ENCODE measurements around the gene LAMTOR1. TPM values are rescaled to one million over a fixed set of nuclear protein-coding genes. Genes with fewer than 3 reads are reported as not detected.

Gene LAMTOR1
- total and polyA plus RNA-seq, 5 donors from 2014 or later: 48.5 to 116 (median 101) TPM

- Mint-ChIP-seq H3K9me3 (no peaks in the 10 kb centered on the region), H3K27me3 (peaks cover 20% of the 10 kb centered on the region), H3K36me3 (no peaks in the 10 kb centered on the region), H3K4me3 (no peak overlapping the region), H3K27ac (no peak overlapping the region), H3K4me1 (peaks cover 0 to 25% (median 17%) of the 10 kb centered on the region in 4 donors)
- DNase-seq (no peak), ATAC-seq (ENCODE audit: low read depth in 2 of 2) (no peak)
- Histone ChIP-seq H3K4me3 (ENCODE audit: low read depth, low read length) (no peak overlapping the region), H3K27ac (ENCODE audit: insufficient read depth, low read length, poor library complexity, severe bottlenecking) (no peak overlapping the region), H3K4me1 (ENCODE audit: control insufficient read depth, insufficient read depth, low read length, poor library complexity, severe bottlenecking) (peaks cover 18% of the 10 kb centered on the region), H3K36me3 (ENCODE audit: control insufficient read depth, insufficient read depth, low read length) (no peaks in the 10 kb centered on the region), H3K9me3 (ENCODE audit: control insufficient read depth in 2 of 2, low read length in 2 of 2) (no peaks in the 10 kb centered on the region), H3K27me3 (ENCODE audit: control insufficient read depth, insufficient read depth, low read length) (no peaks in the 10 kb centered on the region)
These were observed 13.1 kb upstream of the LAMTOR1 start for GRCh38 chr11:72116019-72116755.

DNA sequence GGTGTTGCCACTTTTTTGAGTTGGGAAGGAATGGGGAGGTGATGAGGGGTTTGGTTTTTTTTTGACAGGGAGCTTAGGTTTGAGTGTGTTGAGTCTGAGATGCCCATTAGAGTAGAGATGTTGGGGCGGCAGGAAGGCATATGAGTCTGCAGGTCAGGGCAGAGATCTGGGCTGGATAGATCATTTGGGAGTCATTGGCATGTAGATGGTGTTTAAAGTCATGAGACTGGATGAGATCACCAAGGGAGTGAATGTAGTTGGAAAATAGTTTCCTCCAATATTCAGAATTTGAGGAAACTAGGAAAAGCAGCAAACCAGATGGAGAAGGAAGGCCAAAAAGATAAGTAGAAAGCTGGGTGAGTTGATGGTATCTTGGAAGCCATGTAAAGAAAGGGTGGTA is 11.5 kb upstream of the LAMTOR1 start:
- peaks cover 0 to 30% (median 20%) of the 10 kb centered on the region in 4 donors for H3K4me1 Mint-ChIP-seq
- H3K4me1 ChIP-seq (ENCODE audit: control insufficient read depth, insufficient read depth, low read length, poor library complexity, severe bottlenecking): peaks cover 19% of the 10 kb centered on the region
- H3K9me3 Mint-ChIP-seq: no peaks in the 10 kb centered on the region
- H3K36me3 Mint-ChIP-seq: peaks cover 7% of the 10 kb centered on the region
- H3K27me3 ChIP-seq (ENCODE audit: control insufficient read depth, insufficient read depth, low read length): no peaks in the 10 kb centered on the region
- peak overlapping the region; percentile 22 to 63 (median 39) for H3K27ac Mint-ChIP-seq
- no peak overlapping the region for H3K27ac ChIP-seq (ENCODE audit: insufficient read depth, low read length, poor library complexity, severe bottlenecking)
- H3K4me3 Mint-ChIP-seq: no peak overlapping the region
- H3K36me3 ChIP-seq (ENCODE audit: control insufficient read depth, insufficient read depth, low read length): peaks cover 1% of the 10 kb centered on the region
- no peaks in the 10 kb centered on the region for H3K9me3 ChIP-seq (ENCODE audit: control insufficient read depth in 2 of 2, low read length in 2 of 2)
- ATAC-seq (ENCODE audit: low read depth in 2 of 2) (no peak), DNase-seq (no peak)
- H3K4me3 ChIP-seq (ENCODE audit: low read depth, low read length): no peak overlapping the region
- H3K27me3 Mint-ChIP-seq: peaks cover 15% of the 10 kb centered on the region

- Mint-ChIP-seq H3K27ac (peak overlapping the region; percentile 98 to 100 (median 99)), H3K27me3 (peaks cover 15% of the 10 kb centered on the region), H3K9me3 (no peaks in the 10 kb centered on the region), H3K4me1 (peaks cover 0 to 30% (median 20%) of the 10 kb centered on the region in 4 donors), H3K36me3 (peaks cover 7% of the 10 kb centered on the region), H3K4me3 (peak overlapping the region; percentile 92 to 97 (median 96))
- ATAC-seq (ENCODE audit: low read depth in 2 of 2): no peak
- H3K4me1 ChIP-seq (ENCODE audit: control insufficient read depth, insufficient read depth, low read length, poor library complexity, severe bottlenecking): peaks cover 19% of the 10 kb centered on the region
- no peaks in the 10 kb centered on the region for H3K9me3 ChIP-seq (ENCODE audit: control insufficient read depth in 2 of 2, low read length in 2 of 2)
- peak overlapping the region; percentile 96 for H3K27ac ChIP-seq (ENCODE audit: insufficient read depth, low read length, poor library complexity, severe bottlenecking)
- H3K27me3 ChIP-seq (ENCODE audit: control insufficient read depth, insufficient read depth, low read length): no peaks in the 10 kb centered on the region
- DNase-seq: no peak
- H3K36me3 ChIP-seq (ENCODE audit: control insufficient read depth, insufficient read depth, low read length): peaks cover 12% of the 10 kb centered on the region
- peak overlapping the region; percentile 93 for H3K4me3 ChIP-seq (ENCODE audit: low read depth, low read length)
These were observed 10.1 kb upstream of the LAMTOR1 start for GRCh38 chr11:72112978-72113808.

DNA sequence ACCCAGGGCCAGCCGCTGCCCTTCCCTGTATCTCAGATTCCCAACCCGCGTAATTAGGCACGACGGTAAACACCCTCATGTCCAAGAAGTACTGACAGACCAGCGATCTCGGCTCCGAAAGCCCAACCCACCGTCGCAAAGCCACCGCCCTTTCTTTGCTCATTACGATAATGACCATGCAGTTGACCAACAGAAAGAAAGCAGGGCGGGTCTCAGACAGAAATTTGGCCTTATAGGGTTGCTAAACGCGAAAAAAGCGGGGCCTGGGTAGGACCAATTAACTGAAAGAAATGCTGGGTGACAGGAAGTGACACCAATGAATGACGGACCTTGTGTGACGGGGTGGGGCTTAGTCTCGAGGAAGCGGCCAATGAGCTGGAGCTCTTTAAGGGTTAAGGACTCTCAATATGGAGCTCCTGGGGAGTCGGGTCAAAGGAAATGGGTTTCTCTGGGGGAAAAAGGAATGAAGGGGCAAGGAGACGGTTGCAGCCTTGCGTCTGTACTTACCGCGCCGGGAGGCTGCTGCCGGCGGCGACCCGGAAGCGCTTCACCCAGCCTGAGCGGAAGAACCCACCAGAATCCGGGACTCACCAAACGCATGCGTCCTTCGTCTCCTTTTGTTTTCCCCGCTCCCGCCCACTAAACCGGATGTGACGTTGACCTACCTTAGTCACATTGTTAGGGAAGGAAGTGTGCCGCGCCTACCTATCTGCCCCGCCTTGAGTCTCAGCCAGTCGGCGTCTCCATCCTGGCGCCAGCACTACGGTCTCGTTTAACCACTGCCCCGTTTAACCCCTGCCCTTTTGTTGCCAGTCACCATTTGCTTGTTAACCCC is 9.3 kb upstream of the LAMTOR1 start, which contains the start of gene ANAPC15:
ANAPC15 (minus strand) TSS at position 553 of the 835 bp plus-strand sequence. CDS start 1,419 bp downstream, outside the sequence.
- Mint-ChIP-seq H3K27me3 (peaks cover 15% of the 10 kb centered on the region), H3K9me3 (no peaks in the 10 kb centered on the region), H3K36me3 (peaks cover 9% of the 10 kb centered on the region), H3K4me1 (peaks cover 0 to 30% (median 20%) of the 10 kb centered on the region in 4 donors), H3K27ac (peak within 1 kb of the TSS; percentile 98 to 100 (median 99)), H3K4me3 (peak within 1 kb of the TSS; percentile 92 to 97 (median 96))
- no peaks in the 10 kb centered on the region for H3K27me3 ChIP-seq (ENCODE audit: control insufficient read depth, insufficient read depth, low read length)
- peaks cover 17% of the 10 kb centered on the region for H3K36me3 ChIP-seq (ENCODE audit: control insufficient read depth, insufficient read depth, low read length)
- peaks cover 19% of the 10 kb centered on the region for H3K4me1 ChIP-seq (ENCODE audit: control insufficient read depth, insufficient read depth, low read length, poor library complexity, severe bottlenecking)
- peak; percentile 98 to 100 (median 99) for DNase-seq
- H3K4me3 ChIP-seq (ENCODE audit: low read depth, low read length): peak within 1 kb of the TSS; percentile 93
- peak within 1 kb of the TSS; percentile 96 for H3K27ac ChIP-seq (ENCODE audit: insufficient read depth, low read length, poor library complexity, severe bottlenecking)
- ATAC-seq (ENCODE audit: low read depth in 2 of 2): peak; percentile 85 to 88
- H3K9me3 ChIP-seq (ENCODE audit: control insufficient read depth in 2 of 2, low read length in 2 of 2): no peaks in the 10 kb centered on the region

GRCh38 chr11:72111300-72112142 is 8.4 kb upstream of the LAMTOR1 start:
- Mint-ChIP-seq H3K9me3 (no peaks in the 10 kb centered on the region), H3K4me3 (peak overlapping the region; percentile 92 to 97 (median 96)), H3K27me3 (peaks cover 11% of the 10 kb centered on the region), H3K36me3 (peaks cover 12% of the 10 kb centered on the region), H3K27ac (peak overlapping the region; percentile 98 to 100 (median 99)), H3K4me1 (peaks cover 0 to 30% (median 21%) of the 10 kb centered on the region in 4 donors)
- H3K36me3 ChIP-seq (ENCODE audit: control insufficient read depth, insufficient read depth, low read length): peaks cover 18% of the 10 kb centered on the region
- peaks cover 19% of the 10 kb centered on the region for H3K4me1 ChIP-seq (ENCODE audit: control insufficient read depth, insufficient read depth, low read length, poor library complexity, severe bottlenecking)
- DNase-seq (no peak), ATAC-seq (ENCODE audit: low read depth in 2 of 2) (no peak)
- no peaks in the 10 kb centered on the region for H3K27me3 ChIP-seq (ENCODE audit: control insufficient read depth, insufficient read depth, low read length)
- peak overlapping the region; percentile 96 for H3K27ac ChIP-seq (ENCODE audit: insufficient read depth, low read length, poor library complexity, severe bottlenecking)
- no peaks in the 10 kb centered on the region for H3K9me3 ChIP-seq (ENCODE audit: control insufficient read depth in 2 of 2, low read length in 2 of 2)
- peak overlapping the region; percentile 93 for H3K4me3 ChIP-seq (ENCODE audit: low read depth, low read length)

GRCh38 chr11:72105888-72106287 is 2.8 kb upstream of the LAMTOR1 start, which contains the start of gene TOMT:
Gene TOMT, plus strand, starts transcription at chr11:72105924. Its CDS starts 28 bp downstream, at chr11:72105952.
- H3K4me3 Mint-ChIP-seq: peak within 1 kb of the TSS in 2 of 4 donors; percentile 43 to 92
- Histone ChIP-seq H3K36me3 (ENCODE audit: control insufficient read depth, insufficient read depth, low read length) (peaks cover 18% of the 10 kb centered on the region), H3K9me3 (ENCODE audit: control insufficient read depth in 2 of 2, low read length in 2 of 2) (no peaks in the 10 kb centered on the region), H3K4me3 (ENCODE audit: low read depth, low read length) (no peak within 1 kb of the TSS), H3K27ac (ENCODE audit: insufficient read depth, low read length, poor library complexity, severe bottlenecking) (no peak within 1 kb of the TSS), H3K27me3 (ENCODE audit: control insufficient read depth, insufficient read depth, low read length) (no peaks in the 10 kb centered on the region), H3K4me1 (ENCODE audit: control insufficient read depth, insufficient read depth, low read length, poor library complexity, severe bottlenecking) (peaks cover 24% of the 10 kb centered on the region)
- peaks cover 22 to 46% (median 30%) of the 10 kb centered on the region in 4 donors for H3K4me1 Mint-ChIP-seq
- peak within 1 kb of the TSS; percentile 83 to 98 (median 96) for H3K27ac Mint-ChIP-seq
- H3K36me3 Mint-ChIP-seq: peaks cover 23% of the 10 kb centered on the region
- no peak for ATAC-seq (ENCODE audit: low read depth in 2 of 2)
- H3K27me3 Mint-ChIP-seq: no peaks in the 10 kb centered on the region
- H3K9me3 Mint-ChIP-seq: peaks cover 0 to 1% (median 0%) of the 10 kb centered on the region in 7 donors
- DNase-seq: no peak
